Uterus (tissue), 2 donors: ENCODE measurements around the gene SAMM50.

Source experiments
- CTCF ChIP-seq, 4 experiments: fragments of 200-600 bp in 2 of 4; fragments of 450-650 bp in 2 of 4; sonication (generic) in 2 of 4; IDR thresholded peaks; one replicate each; pipeline ENCODE4 v1.5.1; 2016 to 2019; ENCODE audit warnings: antibody characterized with exemption in 4 of 4, mild to moderate bottlenecking in 2 of 4, moderate library complexity in 1 of 4
- POLR2A ChIP-seq, 2 donors: fragments of 450-650 bp; IDR thresholded peaks; one replicate each; pipeline ENCODE4 v1.6.1; 2016; ENCODE audit warnings: antibody characterized with exemption in 2 of 2, mild to moderate bottlenecking in 1 of 2, moderate library complexity in 1 of 2

- TF ChIP-seq CTCF (IDR thresholded peaks at IDR 0.05) (no peak), POLR2A (IDR thresholded peaks at IDR 0.05) (no peak)
Observed at GRCh38 chr22:43926349-43926710, 28.9 kb upstream of the SAMM50 start.
